Fibroblast of lung (primary cell): Measurements from ENCODE around the gene EBLN2.

ENCODE experiments used
- EZH2 ChIP-seq: IDR thresholded peaks from 2 replicates; pipeline ENCODE4 v1.5.1; 2012; ENCODE audit warnings: low read length, control low read depth, mild to moderate bottlenecking; ENCODE audit errors: missing control alignments
- TF ChIP-seq, protein P1 (sequence below), 2 donors: IDR thresholded peaks in 1 of 2; conservative IDR thresholded peaks in 1 of 2; 1 replicate in 1 of 2; 2 replicates in 1 of 2; pipeline ENCODE4 v1.5.1; 2011 to 2012; ENCODE audit warnings: low read length in 2 of 2, control low read depth in 1 of 2, inconsistent platforms in 1 of 2, low read depth in 1 of 2, mild to moderate bottlenecking in 1 of 2

DNA sequence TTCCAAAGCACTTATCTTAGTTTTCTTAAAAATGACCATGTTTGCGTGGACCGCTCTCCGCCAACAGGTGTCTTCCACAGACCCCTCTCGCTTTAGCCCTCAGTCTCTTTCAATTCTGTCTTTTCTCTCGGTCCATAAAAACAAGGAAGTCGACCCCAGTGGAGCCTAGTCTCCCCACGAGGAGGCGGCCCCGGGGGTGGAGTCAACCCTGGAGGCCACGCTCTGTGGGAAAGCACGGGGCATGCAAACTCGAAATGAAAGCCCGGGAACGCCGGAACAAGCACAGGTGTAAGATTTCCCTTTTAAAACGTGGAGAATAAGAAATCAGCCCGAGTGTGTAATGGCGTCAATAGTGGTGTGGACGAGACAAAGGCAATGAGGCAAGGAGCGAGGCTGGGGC, 49.1 kb downstream of the EBLN2 start:
- TF ChIP-seq, protein P1, sequence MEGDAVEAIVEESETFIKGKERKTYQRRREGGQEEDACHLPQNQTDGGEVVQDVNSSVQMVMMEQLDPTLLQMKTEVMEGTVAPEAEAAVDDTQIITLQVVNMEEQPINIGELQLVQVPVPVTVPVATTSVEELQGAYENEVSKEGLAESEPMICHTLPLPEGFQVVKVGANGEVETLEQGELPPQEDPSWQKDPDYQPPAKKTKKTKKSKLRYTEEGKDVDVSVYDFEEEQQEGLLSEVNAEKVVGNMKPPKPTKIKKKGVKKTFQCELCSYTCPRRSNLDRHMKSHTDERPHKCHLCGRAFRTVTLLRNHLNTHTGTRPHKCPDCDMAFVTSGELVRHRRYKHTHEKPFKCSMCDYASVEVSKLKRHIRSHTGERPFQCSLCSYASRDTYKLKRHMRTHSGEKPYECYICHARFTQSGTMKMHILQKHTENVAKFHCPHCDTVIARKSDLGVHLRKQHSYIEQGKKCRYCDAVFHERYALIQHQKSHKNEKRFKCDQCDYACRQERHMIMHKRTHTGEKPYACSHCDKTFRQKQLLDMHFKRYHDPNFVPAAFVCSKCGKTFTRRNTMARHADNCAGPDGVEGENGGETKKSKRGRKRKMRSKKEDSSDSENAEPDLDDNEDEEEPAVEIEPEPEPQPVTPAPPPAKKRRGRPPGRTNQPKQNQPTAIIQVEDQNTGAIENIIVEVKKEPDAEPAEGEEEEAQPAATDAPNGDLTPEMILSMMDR (conservative IDR thresholded peaks at IDR 0.05 in 1 of 2, IDR thresholded peaks at IDR 0.05 in 1 of 2; ENCODE audit: low read depth in 1 of 2, low read length in 2 of 2) = no peak
- TF ChIP-seq EZH2 = no peak
